Measurements from ENCODE around the gene DMRTB1. TPM values are rescaled to one million over a fixed set of nuclear protein-coding genes. Genes with fewer than 3 reads are reported as not detected.

Gene DMRTB1
- total and polyA plus RNA-seq, 3 donors from 2014 or later: 44.5 to 107 (median 51.8) TPM

- TF ChIP-seq CTCF (IDR thresholded peaks at IDR 0.05): no peak
- no peak for TF ChIP-seq POLR2A (IDR thresholded peaks at IDR 0.05)
- Histone ChIP-seq H3K27ac (no peak overlapping the region), H3K27me3 (no peaks in the 10 kb centered on the region), H3K9me3 (no peaks in the 10 kb centered on the region), H3K36me3 (ENCODE audit: low read depth, missing control alignments) (no peaks in the 10 kb centered on the region), H3K4me3 (no peak overlapping the region), H3K4me1 (no peaks in the 10 kb centered on the region)
- no peak for DNase-seq
- 82 to 91% methylated on average over 12 to 13 of the region's 13 CpGs for WGBS, 2 donors
- intact Hi-C loops (cut with DNase I; ENCODE audit: low total_unique reads): no loop called here
Measured at GRCh38 chr1:53511323-53511932, 52.2 kb downstream of the DMRTB1 start.

GRCh38 chr1:53511933-53512806, 53.0 kb downstream of the DMRTB1 start:
- Histone ChIP-seq H3K4me3 (no peak overlapping the region), H3K4me1 (no peaks in the 10 kb centered on the region), H3K27ac (no peak overlapping the region), H3K36me3 (ENCODE audit: low read depth, missing control alignments) (no peaks in the 10 kb centered on the region), H3K27me3 (no peaks in the 10 kb centered on the region), H3K9me3 (no peaks in the 10 kb centered on the region)
- intact Hi-C loops (cut with DNase I; ENCODE audit: low total_unique reads): no loop called here
- DNase-seq: no peak
- 69 to 76% methylated on average over 15 to 19 of the region's 19 CpGs for WGBS, 2 donors
- TF ChIP-seq CTCF (IDR thresholded peaks at IDR 0.05): no peak
- TF ChIP-seq POLR2A (IDR thresholded peaks at IDR 0.05): no peak

GRCh38 chr1:53512807-53513755, 53.9 kb downstream of the DMRTB1 start:
- Histone ChIP-seq H3K27me3 (no peaks in the 10 kb centered on the region), H3K9me3 (no peaks in the 10 kb centered on the region), H3K4me3 (no peak overlapping the region), H3K4me1 (no peaks in the 10 kb centered on the region), H3K36me3 (ENCODE audit: low read depth, missing control alignments) (no peaks in the 10 kb centered on the region), H3K27ac (no peak overlapping the region)
- WGBS, 2 donors: 90 to 92% methylated on average over 21 to 22 of the region's 22 CpGs
- no peak for DNase-seq
- TF ChIP-seq CTCF (IDR thresholded peaks at IDR 0.05): no peak
- no peak for TF ChIP-seq POLR2A (IDR thresholded peaks at IDR 0.05)
- intact Hi-C loops (cut with DNase I; ENCODE audit: low total_unique reads): no loop called here

- no peak for DNase-seq
- no peaks in the 10 kb centered on the region for H3K36me3 ChIP-seq (ENCODE audit: low read depth, missing control alignments)
- 90 to 93% methylated on average over 7 of the region's 7 CpGs for WGBS, 2 donors
- H3K4me3 ChIP-seq: no peak overlapping the region
- no peaks in the 10 kb centered on the region for H3K4me1 ChIP-seq
- no peaks in the 10 kb centered on the region for H3K9me3 ChIP-seq
- no peak for TF ChIP-seq POLR2A (IDR thresholded peaks at IDR 0.05)
- intact Hi-C loops (cut with DNase I; ENCODE audit: low total_unique reads): no loop called here
- H3K27ac ChIP-seq: no peak overlapping the region
- no peaks in the 10 kb centered on the region for H3K27me3 ChIP-seq
Measured at GRCh38 chr1:53513846-53514245, 54.6 kb downstream of the DMRTB1 start.

GRCh38 chr1:53514436-53514835, 55.2 kb downstream of the DMRTB1 start:
- H3K27ac ChIP-seq: no peak overlapping the region
- TF ChIP-seq POLR2A (IDR thresholded peaks at IDR 0.05) (no peak), CTCF (IDR thresholded peaks at IDR 0.05) (no peak)
- intact Hi-C loops (cut with DNase I; ENCODE audit: low total_unique reads): no loop called here
- H3K4me3 ChIP-seq: no peak overlapping the region
- no peaks in the 10 kb centered on the region for H3K27me3 ChIP-seq
- H3K9me3 ChIP-seq: no peaks in the 10 kb centered on the region
- peaks cover 5% of the 10 kb centered on the region for H3K4me1 ChIP-seq
- no peak for DNase-seq
- WGBS, 2 donors: 86 to 87% methylated on average over 7 to 10 of the region's 10 CpGs
- H3K36me3 ChIP-seq (ENCODE audit: low read depth, missing control alignments): no peaks in the 10 kb centered on the region

Measured in testis (tissue), 3 donors.